ENCODE results near the gene SYTL4. TPM values are rescaled to one million over a fixed set of nuclear protein-coding genes. Genes with fewer than 3 reads are reported as not detected.
"Not testable (repeated sequence)": the region's sequence is repeated elsewhere in the genome, so short reads cannot be mapped to it uniquely, and the experiment has no call there.

The SYTL4 gene
- 2.1 TPM for total RNA-seq
- long read RNA-seq, partial matches to known transcripts, result 0 of 5 reads
- long read RNA-seq, other reads (novel, unspliced or antisense), result 5 of 5 reads

- Histone ChIP-seq H3K9me3 (replicated peaks) (no peaks in the 10 kb centered on the region), H3K27me3 (ENCODE audit: low read depth) (peaks cover 12% of the 10 kb centered on the region), H3K36me3 (no peaks in the 10 kb centered on the region), H3K27ac (replicated peaks) (peak within 1 kb of the TSS; percentile 62), H3K4me1 (peaks cover 8% of the 10 kb centered on the region), H3K4me3 (peak within 1 kb of the TSS; percentile 75)
- TF ChIP-seq CTCF (IDR thresholded peaks at IDR 0.05; ENCODE audit: borderline replicate concordance), result no peak
- peak; percentile 23 for DNase-seq
- intact Hi-C loops (cut with micrococcal nuclease), result no loop called here
These were observed at the start of gene SYTL4 for GRCh38 chrX:100731441-100732281. Gene SYTL4, minus strand, starts transcription at chrX:100732121. Its CDS starts 30,084 bp downstream, at chrX:100702037.

- DNase-seq; H3K36me3 ChIP-seq; H3K4me3 ChIP-seq; H3K27ac ChIP-seq (replicated peaks); H3K27me3 ChIP-seq (ENCODE audit: low read depth); H3K4me1 ChIP-seq: not testable (repeated sequence)
- intact Hi-C loops (cut with micrococcal nuclease), result loop anchor here (5.0 kb wide), 1 partner anchor 82 kb away; no protein-coding TSS in a partner anchor
- peaks cover 11% of the 10 kb centered on the region for H3K9me3 ChIP-seq (replicated peaks)
These were observed 37.5 kb upstream of the SYTL4 start for GRCh38 chrX:100769439-100769838.

GRCh38 chrX:100768679-100769338 is 36.9 kb upstream of the SYTL4 start:
- no peaks in the 10 kb centered on the region for H3K27me3 ChIP-seq (ENCODE audit: low read depth)
- no peak overlapping the region for H3K27ac ChIP-seq (replicated peaks)
- no peak overlapping the region for H3K4me3 ChIP-seq
- peak; percentile 90 for TF ChIP-seq CTCF (IDR thresholded peaks at IDR 0.05; ENCODE audit: borderline replicate concordance)
- DNase-seq, result peak; percentile 62
- H3K36me3 ChIP-seq, result no peaks in the 10 kb centered on the region
- no peaks in the 10 kb centered on the region for H3K4me1 ChIP-seq
- peaks cover 11% of the 10 kb centered on the region for H3K9me3 ChIP-seq (replicated peaks)
- intact Hi-C loops (cut with micrococcal nuclease), result loop anchor here (5.0 kb wide), 1 partner anchor 82 kb away; no protein-coding TSS in a partner anchor

GRCh38 chrX:100750883-100751282 is 19.0 kb upstream of the SYTL4 start:
- H3K4me3 ChIP-seq, result no peak overlapping the region
- TF ChIP-seq CTCF (IDR thresholded peaks at IDR 0.05; ENCODE audit: borderline replicate concordance), result no peak
- H3K9me3 ChIP-seq (replicated peaks), result no peaks in the 10 kb centered on the region
- DNase-seq, result no peak
- H3K27me3 ChIP-seq (ENCODE audit: low read depth), result no peaks in the 10 kb centered on the region
- H3K36me3 ChIP-seq, result no peaks in the 10 kb centered on the region
- no peak overlapping the region for H3K27ac ChIP-seq (replicated peaks)
- no peaks in the 10 kb centered on the region for H3K4me1 ChIP-seq
- intact Hi-C loops (cut with micrococcal nuclease), result no loop called here

GRCh38 chrX:100748108-100748507 is 16.2 kb upstream of the SYTL4 start:
- Histone ChIP-seq H3K27me3 (ENCODE audit: low read depth) (no peaks in the 10 kb centered on the region), H3K4me3 (no peak overlapping the region), H3K36me3 (no peaks in the 10 kb centered on the region), H3K27ac (replicated peaks) (no peak overlapping the region), H3K9me3 (replicated peaks) (no peaks in the 10 kb centered on the region), H3K4me1 (no peaks in the 10 kb centered on the region)
- TF ChIP-seq CTCF (IDR thresholded peaks at IDR 0.05; ENCODE audit: borderline replicate concordance), result no peak
- intact Hi-C loops (cut with micrococcal nuclease), result no loop called here
- DNase-seq, result no peak

All from left ventricle myocardium inferior (tissue), 1 donor.